ENCODE results near the gene CFAP157. TPM values are rescaled to one million over a fixed set of nuclear protein-coding genes. Genes with fewer than 3 reads are reported as not detected.

CFAP157 gene
- total RNA-seq, 1 experiment from 2014 or later = not detected

GRCh38 chr9:127746959-127747569, 40.3 kb downstream of the CFAP157 start:
- Mint-ChIP-seq H3K36me3 (ENCODE audit: insufficient read depth, unreplicated experiment) (no peaks in the 10 kb centered on the region), H3K9me3 (ENCODE audit: unreplicated experiment) (no peaks in the 10 kb centered on the region), H3K4me3 (ENCODE audit: unreplicated experiment) (no peak overlapping the region), H3K27me3 (ENCODE audit: insufficient read depth, unreplicated experiment) (peaks cover 37% of the 10 kb centered on the region), H3K27ac (ENCODE audit: low read depth, unreplicated experiment) (no peak overlapping the region), H3K4me1 (ENCODE audit: insufficient read depth, unreplicated experiment) (no peaks in the 10 kb centered on the region)
- no TSS peak for BruUV-seq (replicated peaks)
- POLR2A ChIA-PET = no interaction called here
- intact Hi-C loops (cut with micrococcal nuclease) = no loop called here
- CTCF ChIA-PET = interaction anchor here (0.7 kb wide), 2 partner anchors 12 to 141 kb away, joined by 4 read pairs; no protein-coding TSS in a partner anchor
- no peak for DNase-seq (ENCODE audit: unreplicated experiment)
- TF ChIP-seq CTCF (IDR thresholded peaks at IDR 0.05; ENCODE audit: unreplicated experiment) = no peak

GRCh38 chr9:127749090-127749787, 42.5 kb downstream of the CFAP157 start:
- ChIA-PET CTCF (interaction anchor here (0.7 kb wide), 1 partner anchor 326 kb away, joined by 3 read pairs; no protein-coding TSS in a partner anchor), POLR2A (no interaction called here)
- intact Hi-C loops (cut with micrococcal nuclease) = no loop called here
- Mint-ChIP-seq H3K36me3 (ENCODE audit: insufficient read depth, unreplicated experiment) (no peaks in the 10 kb centered on the region), H3K27ac (ENCODE audit: low read depth, unreplicated experiment) (no peak overlapping the region), H3K4me3 (ENCODE audit: unreplicated experiment) (no peak overlapping the region), H3K27me3 (ENCODE audit: insufficient read depth, unreplicated experiment) (peaks cover 59% of the 10 kb centered on the region), H3K9me3 (ENCODE audit: unreplicated experiment) (no peaks in the 10 kb centered on the region), H3K4me1 (ENCODE audit: insufficient read depth, unreplicated experiment) (no peaks in the 10 kb centered on the region)
- TF ChIP-seq CTCF (IDR thresholded peaks at IDR 0.05; ENCODE audit: unreplicated experiment) = no peak
- no peak for DNase-seq (ENCODE audit: unreplicated experiment)
- BruUV-seq (replicated peaks) = no TSS peak

GRCh38 chr9:127751269-127752054, 44.7 kb downstream of the CFAP157 start:
- TF ChIP-seq CTCF (IDR thresholded peaks at IDR 0.05; ENCODE audit: unreplicated experiment) = no peak
- Mint-ChIP-seq H3K4me3 (ENCODE audit: unreplicated experiment) (no peak overlapping the region), H3K36me3 (ENCODE audit: insufficient read depth, unreplicated experiment) (no peaks in the 10 kb centered on the region), H3K27ac (ENCODE audit: low read depth, unreplicated experiment) (no peak overlapping the region), H3K4me1 (ENCODE audit: insufficient read depth, unreplicated experiment) (no peaks in the 10 kb centered on the region), H3K27me3 (ENCODE audit: insufficient read depth, unreplicated experiment) (peaks cover 63% of the 10 kb centered on the region), H3K9me3 (ENCODE audit: unreplicated experiment) (no peaks in the 10 kb centered on the region)
- no TSS peak for BruUV-seq (replicated peaks)
- CTCF ChIA-PET = interaction anchor here (1.0 kb wide), 1 partner anchor 17 kb away, joined by 3 read pairs; the partner anchor contains the start of gene TOR2A
- peak; percentile 31 for DNase-seq (ENCODE audit: unreplicated experiment)
- POLR2A ChIA-PET = interaction anchor here (1.6 kb wide), 1 partner anchor 11 kb away, joined by 5 read pairs; no protein-coding TSS in a partner anchor
- intact Hi-C loops (cut with micrococcal nuclease) = no loop called here

- ChIA-PET CTCF (interaction anchor here (0.5 to 0.7 kb wide), 3 partner anchors 166 to 744 kb away, joined by 3 to 4 read pairs (median 3); no protein-coding TSS in a partner anchor), POLR2A (no interaction called here)
- intact Hi-C loops (cut with micrococcal nuclease) = no loop called here
- Mint-ChIP-seq H3K9me3 (ENCODE audit: unreplicated experiment) (no peaks in the 10 kb centered on the region), H3K27ac (ENCODE audit: low read depth, unreplicated experiment) (no peak overlapping the region), H3K36me3 (ENCODE audit: insufficient read depth, unreplicated experiment) (no peaks in the 10 kb centered on the region), H3K4me3 (ENCODE audit: unreplicated experiment) (no peak overlapping the region), H3K4me1 (ENCODE audit: insufficient read depth, unreplicated experiment) (no peaks in the 10 kb centered on the region), H3K27me3 (ENCODE audit: insufficient read depth, unreplicated experiment) (peaks cover 48% of the 10 kb centered on the region)
- no peak for DNase-seq (ENCODE audit: unreplicated experiment)
- no peak for TF ChIP-seq CTCF (IDR thresholded peaks at IDR 0.05; ENCODE audit: unreplicated experiment)
- no TSS peak for BruUV-seq (replicated peaks)
Measured at GRCh38 chr9:127753148-127753547, 46.4 kb downstream of the CFAP157 start.
